IMR-90 (cell line): ENCODE results near the gene INO80B. TPM values are rescaled to one million over a fixed set of nuclear protein-coding genes. Genes with fewer than 3 reads are reported as not detected.

ENCODE experiments used
- ATAC-seq: fragments of 200-7000 bp; cut with Tn5 transposase; 2 replicates; pipeline ENCODE4 v1.9.1; 2020; ENCODE audit warnings: low read depth, mild to moderate bottlenecking, moderate library complexity
- BruUV-seq: library from RNA; stranded (reverse); fragments of 400-500 nt; replicated peaks from 2 replicates; lab custom pipeline; 2021; lab: Mats Ljungman, UMichigan
- CTCF ChIA-PET: fragments of 300-600 bp; formaldehyde crosslinking; extraction: SDS; loops from one replicate; lab custom pipeline; 2021; ENCODE audit warnings: antibody characterized with exemption; lab: Yijun Ruan, JAX
- POLR2A ChIA-PET: fragments of 300-600 bp; sonication (Branson Sonifier 250); formaldehyde crosslinking; loops from one replicate; lab custom pipeline; 2022; ENCODE audit warnings: antibody characterized with exemption; ENCODE audit not compliant: unreplicated experiment; lab: Charles Lee
- DNase-seq: peaks from one replicate; pipeline ENCODE4 v3.0.0; 2013
- H2AFZ ChIP-seq: replicated peaks from 2 replicates; pipeline ENCODE3; 2013; ENCODE audit warnings: low read length, mild to moderate bottlenecking; ENCODE audit not compliant: poor library complexity
- H2AK5ac ChIP-seq: 2 replicates; pipeline ENCODE4 v1.6.1; 2013; ENCODE audit warnings: low read depth, low read length, inconsistent platforms
- H2AK9ac ChIP-seq: replicated peaks from 2 replicates; pipeline ENCODE3; 2013; ENCODE audit warnings: mild to moderate bottlenecking, low read depth, low read length, moderate library complexity; ENCODE audit not compliant: poor library complexity
- H2BK120ac ChIP-seq: 2 replicates; pipeline ENCODE4 v1.6.1; 2013; ENCODE audit warnings: low read depth, low read length, inconsistent platforms
- H2BK15ac ChIP-seq: 3 replicates; pipeline ENCODE4 v1.6.1; 2013; ENCODE audit warnings: low read depth, low read length, inconsistent platforms
- H2BK20ac ChIP-seq: 2 replicates; pipeline ENCODE4 v1.6.1; 2013; ENCODE audit warnings: low read depth, mild to moderate bottlenecking, inconsistent platforms, low read length, moderate library complexity
- H2BK5ac ChIP-seq: 2 replicates; pipeline ENCODE4 v1.6.1; 2013; ENCODE audit warnings: mild to moderate bottlenecking, low read depth, low read length, inconsistent platforms; ENCODE audit not compliant: poor library complexity, severe bottlenecking
- H3K14ac ChIP-seq: replicated peaks from 2 replicates; pipeline ENCODE4 v1.6.1; 2013; ENCODE audit warnings: low read depth, low read length, inconsistent platforms
- H3K18ac ChIP-seq: 2 replicates; pipeline ENCODE4 v1.6.1; 2013; ENCODE audit warnings: low read depth, low read length, control low read depth
- H3K23ac ChIP-seq: 2 replicates; pipeline ENCODE4 v1.6.1; 2013; ENCODE audit warnings: low read depth, low read length, inconsistent platforms
- H3K27ac ChIP-seq: 2 replicates; pipeline ENCODE4 v1.5.1; 2013; ENCODE audit warnings: mild to moderate bottlenecking, control low read depth, low read length; ENCODE audit not compliant: insufficient read depth
- H3K27me3 ChIP-seq: 2 replicates; pipeline ENCODE4 v1.6.1; 2013; ENCODE audit warnings: low read length; ENCODE audit not compliant: control insufficient read depth, insufficient read depth
- H3K36me3 ChIP-seq: 2 replicates; pipeline ENCODE4 v1.6.1; 2013; ENCODE audit warnings: low read length, mixed read lengths; ENCODE audit not compliant: control insufficient read depth, insufficient read depth
- H3K4ac ChIP-seq: 2 replicates; pipeline ENCODE4 v1.6.1; 2013; ENCODE audit warnings: low read depth, low read length, inconsistent platforms
- H3K4me1 ChIP-seq: 2 replicates; pipeline ENCODE4 v1.6.1; 2013; ENCODE audit warnings: low read length, mixed read lengths; ENCODE audit not compliant: control insufficient read depth, insufficient read depth
- H3K4me2 ChIP-seq: 2 replicates; pipeline ENCODE4 v1.6.1; 2013; ENCODE audit warnings: low read depth, mild to moderate bottlenecking, control low read depth, low read length, moderate library complexity
- H3K4me3 ChIP-seq: 2 replicates; pipeline ENCODE4 v1.5.1; 2013; ENCODE audit warnings: low read depth, mild to moderate bottlenecking, control low read depth, low read length, moderate library complexity; ENCODE audit not compliant: insufficient read depth
- H3K56ac ChIP-seq: 2 replicates; pipeline ENCODE4 v1.6.1; 2013; ENCODE audit warnings: low read length, inconsistent platforms; ENCODE audit not compliant: insufficient read depth; ENCODE audit errors: extremely low read depth
- H3K79me1 ChIP-seq, 2 experiments: 2 replicates each; pipeline ENCODE4 v1.6.1; 2013; ENCODE audit warnings: low read length in 2 of 2, inconsistent platforms in 1 of 2, low read depth in 1 of 2
- H3K9ac ChIP-seq: 2 replicates; pipeline ENCODE4 v1.6.1; 2013; ENCODE audit warnings: low read depth, low read length, control low read depth
- H3K9me1 ChIP-seq: 2 replicates; pipeline ENCODE4 v1.6.1; 2013; ENCODE audit warnings: low read length, inconsistent platforms; ENCODE audit not compliant: insufficient read depth
- H3K9me3 ChIP-seq: 2 replicates; pipeline ENCODE4 v1.6.1; 2013; ENCODE audit warnings: low read length; ENCODE audit not compliant: control insufficient read depth, insufficient read depth
- H4K20me1 ChIP-seq: 2 replicates; pipeline ENCODE4 v1.6.1; 2013; ENCODE audit warnings: low read length, inconsistent platforms; ENCODE audit not compliant: insufficient read depth
- H4K5ac ChIP-seq: 2 replicates; pipeline ENCODE4 v1.6.1; 2013; ENCODE audit warnings: mild to moderate bottlenecking, low read depth, low read length, control low read depth
- H4K8ac ChIP-seq, 2 experiments: 2 replicates each; pipeline ENCODE4 v1.6.1; 2013; ENCODE audit warnings: low read depth in 2 of 2, low read length in 2 of 2, control low read depth in 1 of 2, inconsistent platforms in 1 of 2
- H4K91ac ChIP-seq: 2 replicates; pipeline ENCODE4 v1.6.1; 2013; ENCODE audit warnings: low read depth, low read length, inconsistent platforms; ENCODE audit not compliant: insufficient read depth
- MAFK ChIP-seq: IDR thresholded peaks from 2 replicates; pipeline ENCODE4 v1.6.1; 2012; ENCODE audit warnings: low read depth, low read length, improper control_type of control experiment
- POLR2A ChIP-seq: IDR thresholded peaks from 2 replicates; pipeline ENCODE4 v1.6.1; 2012; ENCODE audit warnings: mild to moderate bottlenecking, low read depth, low read length
- RAD21 ChIP-seq: IDR thresholded peaks from 2 replicates; pipeline ENCODE4 v1.6.1; 2012; ENCODE audit warnings: low read length, improper control_type of control experiment
- RFX5 ChIP-seq: IDR thresholded peaks from 2 replicates; pipeline ENCODE4 v1.8.0; 2012; ENCODE audit warnings: low read depth, mild to moderate bottlenecking, low read length, moderate library complexity
- WGBS, 2 experiments: methylation state at CpG; one replicate each; pipeline versions ENCODE4 v1.1.5 to v1.1.7; 2013; ENCODE audit warnings: missing lambda C conversion rate in 2 of 2; ENCODE audit not compliant: insufficient read length in 1 of 2; ENCODE audit errors: extremely low coverage in 2 of 2; 5-methylcytosine and 5-hydroxymethylcytosine counted together
- dilution Hi-C: fragments of 300-500 bp; cut with HindIII; formaldehyde crosslinking; loops from one replicate; pipeline ENCODE4 v1.14.3; 2018; ENCODE audit warnings: low sequenced_read_pairs; ENCODE audit not compliant: unreplicated experiment
- in situ Hi-C: fragments of 300-500 bp; cut with MboI; formaldehyde crosslinking; loops from 3 replicates; pipeline ENCODE4 v1.14.3; 2019; ENCODE audit warnings: low sequenced_read_pairs, inconsistent platforms, mixed read lengths
- intact Hi-C: fragments of 100-400 bp; cut with micrococcal nuclease; formaldehyde crosslinking; loops from 2 replicates; pipeline ENCODE4 v1.10.0; 2022
- polyA plus RNA-seq, 3 experiments: library from polyadenylated mRNA; depleted of rRNA; stranded (reverse); fragments of >200 nt; gene quantifications; 2 replicates each; pipeline ENCODE4 v1.2.3, GENCODE V29; 2012; ENCODE audit warnings: low replicate concordance in 1 of 3
- total RNA-seq: library from RNA; depleted of rRNA; stranded (reverse); fragments of >200 nt; gene quantifications from 2 replicates; pipeline ENCODE4 v1.2.3, GENCODE V29; 2012

The INO80B gene
- total and polyA plus RNA-seq, 2 of the 4 experiments (the other 2 are of a cell fraction), result 4.5 to 10.5 TPM

- in situ Hi-C loops, result no loop called here
- dilution Hi-C loops, result no loop called here
- no peak overlapping the region; the same call in 2 of the 3 replicates for H2BK15ac ChIP-seq
- H4K20me1 ChIP-seq, result no peaks in the 10 kb centered on the region
- H2BK5ac ChIP-seq, result no peak overlapping the region
- no peak overlapping the region for H2BK20ac ChIP-seq
- H3K36me3 ChIP-seq, result peaks cover 16% of the 10 kb centered on the region
- no peak overlapping the region for H4K5ac ChIP-seq
- H2AK5ac ChIP-seq, result peak overlapping the region; percentile 44
- ChIA-PET POLR2A (interaction anchor here (0.6 kb wide), 2 partner anchors 12 to 33 kb away, joined by 4 to 7 read pairs; no protein-coding TSS in a partner anchor), CTCF (interaction anchor here (0.7 kb wide), 1 partner anchor 15 kb away, joined by 3 read pairs; no protein-coding TSS in a partner anchor)
- intact Hi-C loops, result loop anchor here (2.0 kb wide), 1 partner anchor 49 kb away; the partner anchor contains the start of gene DOK1
- no peak overlapping the region for H2AK9ac ChIP-seq
- no peak overlapping the region for H3K9ac ChIP-seq
- H2AFZ ChIP-seq, result no peak overlapping the region
- H3K18ac ChIP-seq, result no peak overlapping the region
- no peak overlapping the region for H4K91ac ChIP-seq
- H3K14ac ChIP-seq, result no peak overlapping the region
- no peaks in the 10 kb centered on the region for H3K9me3 ChIP-seq
- 96% methylated on average over 4 of the region's 14 CpGs; no CpG with 5 or more reads in 1 of the 2 experiments for WGBS, 2 experiments
- H3K4me3 ChIP-seq, result no peak overlapping the region
- ATAC-seq (no peak), DNase-seq (no peak)
- BruUV-seq, result no TSS peak
- peaks cover 18% of the 10 kb centered on the region for H3K4me1 ChIP-seq
- H3K23ac ChIP-seq, result no peak overlapping the region
- H3K79me1 ChIP-seq, result peaks cover 12 to 40% of the 10 kb centered on the region in 2 experiments
- no peak overlapping the region for H3K4ac ChIP-seq
- no peak overlapping the region for H3K27ac ChIP-seq
- no peak overlapping the region for H4K8ac ChIP-seq
- H3K27me3 ChIP-seq, result peaks cover 11% of the 10 kb centered on the region
- H3K4me2 ChIP-seq, result peak overlapping the region; percentile 43
- H3K9me1 ChIP-seq, result peaks cover 9% of the 10 kb centered on the region
- TF ChIP-seq MAFK (no peak), RFX5 (no peak), RAD21 (no peak), POLR2A (no peak)
- H3K56ac ChIP-seq, result no peak overlapping the region
- no peak overlapping the region for H2BK120ac ChIP-seq
Measured at GRCh38 chr2:74505448-74506246, 50.8 kb downstream of the INO80B start.
